DND-41 (cell line): ENCODE data around the gene PABPC1L.

ENCODE experiments used
- EZH2 ChIP-seq: IDR thresholded peaks from 3 replicates; pipeline ENCODE4 v1.6.1; 2012; ENCODE audit warnings: borderline replicate concordance, low read depth, mild to moderate bottlenecking, moderate library complexity, low read length, inconsistent platforms; ENCODE audit not compliant: severe bottlenecking
- TF ChIP-seq, protein P1 (sequence below): IDR thresholded peaks from 2 replicates; pipeline ENCODE4 v1.5.1; 2012; ENCODE audit warnings: borderline replicate concordance, low read length, moderate library complexity, mild to moderate bottlenecking; ENCODE audit not compliant: poor library complexity, severe bottlenecking; ENCODE audit errors: extremely low read depth

DNA sequence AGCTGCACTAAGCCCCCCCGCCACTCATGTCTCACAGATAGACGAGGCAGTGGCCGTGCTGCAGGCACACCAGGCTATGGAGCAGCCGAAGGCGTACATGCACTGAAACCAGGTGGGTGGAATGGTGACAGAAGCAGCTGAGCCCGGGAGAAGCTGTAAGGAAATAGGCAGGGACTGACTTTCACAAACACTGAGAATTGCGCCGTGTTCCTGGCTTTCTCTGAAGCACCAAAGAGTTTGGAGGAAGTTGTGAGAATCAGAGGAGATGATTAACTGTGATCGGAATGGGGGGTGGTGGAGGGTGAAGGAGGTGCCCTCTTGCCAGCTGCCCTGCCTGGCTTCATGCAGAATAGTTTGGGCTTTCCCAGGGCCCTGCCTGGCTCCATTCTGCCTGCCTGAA is 28.8 kb downstream of the PABPC1L start:
- no peak for TF ChIP-seq EZH2
- TF ChIP-seq, protein P1, sequence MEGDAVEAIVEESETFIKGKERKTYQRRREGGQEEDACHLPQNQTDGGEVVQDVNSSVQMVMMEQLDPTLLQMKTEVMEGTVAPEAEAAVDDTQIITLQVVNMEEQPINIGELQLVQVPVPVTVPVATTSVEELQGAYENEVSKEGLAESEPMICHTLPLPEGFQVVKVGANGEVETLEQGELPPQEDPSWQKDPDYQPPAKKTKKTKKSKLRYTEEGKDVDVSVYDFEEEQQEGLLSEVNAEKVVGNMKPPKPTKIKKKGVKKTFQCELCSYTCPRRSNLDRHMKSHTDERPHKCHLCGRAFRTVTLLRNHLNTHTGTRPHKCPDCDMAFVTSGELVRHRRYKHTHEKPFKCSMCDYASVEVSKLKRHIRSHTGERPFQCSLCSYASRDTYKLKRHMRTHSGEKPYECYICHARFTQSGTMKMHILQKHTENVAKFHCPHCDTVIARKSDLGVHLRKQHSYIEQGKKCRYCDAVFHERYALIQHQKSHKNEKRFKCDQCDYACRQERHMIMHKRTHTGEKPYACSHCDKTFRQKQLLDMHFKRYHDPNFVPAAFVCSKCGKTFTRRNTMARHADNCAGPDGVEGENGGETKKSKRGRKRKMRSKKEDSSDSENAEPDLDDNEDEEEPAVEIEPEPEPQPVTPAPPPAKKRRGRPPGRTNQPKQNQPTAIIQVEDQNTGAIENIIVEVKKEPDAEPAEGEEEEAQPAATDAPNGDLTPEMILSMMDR = no peak
